Breast epithelium (tissue), 4 donors: ENCODE measurements around the gene LMNA. TPM values are rescaled to one million over a fixed set of nuclear protein-coding genes. Genes with fewer than 3 reads are reported as not detected.

ENCODE experiments used
- DNase-seq, 2 donors: peaks; one replicate each; pipeline ENCODE4 v3.0.0-alpha.2; 2019; ENCODE audit warnings: low spot score in 2 of 2
- H3K27ac ChIP-seq, 2 donors: fragments of 200-600 bp; sonication (generic) in 1 of 2; one replicate each; pipeline ENCODE4 v1.5.1; 2016 to 2019; ENCODE audit warnings: mild to moderate bottlenecking in 1 of 2
- H3K27me3 ChIP-seq, 2 donors: fragments of 200-600 bp; sonication (generic) in 1 of 2; one replicate each; pipeline versions ENCODE4 v1.5.1 to v1.6.0; 2017 to 2019; ENCODE audit warnings: control low read depth in 1 of 2, mild to moderate bottlenecking in 1 of 2
- H3K36me3 ChIP-seq: fragments of 200-600 bp; one replicate; pipeline ENCODE4 v1.5.1; 2019
- H3K4me1 ChIP-seq, 2 donors: fragments of 200-600 bp; sonication (generic); one replicate each; pipeline ENCODE4 v1.5.1; 2016 to 2019; ENCODE audit warnings: control low read depth in 1 of 2
- H3K4me3 ChIP-seq, 3 donors: fragments of 200-600 bp; sonication (generic); 1 replicate in 2 of 3; 2 replicates in 1 of 3; pipeline ENCODE4 v1.5.1; 2016 to 2019; ENCODE audit warnings: mild to moderate bottlenecking in 3 of 3, moderate library complexity in 2 of 3
- H3K9me3 ChIP-seq, 2 donors: fragments of 200-600 bp; sonication (generic) in 1 of 2; one replicate each; pipeline ENCODE4 v1.5.1; 2016 to 2019; ENCODE audit warnings: control low read depth in 1 of 2
- POLR2A ChIP-seq: fragments of 450-650 bp; IDR thresholded peaks from one replicate; pipeline ENCODE4 v1.6.1; 2016; ENCODE audit warnings: antibody characterized with exemption, mild to moderate bottlenecking, moderate library complexity
- POLR2AphosphoS5 ChIP-seq, 3 donors: sonication (generic); formaldehyde crosslinking; IDR thresholded peaks; one replicate each; pipeline ENCODE4 v1.6.1; 2017; ENCODE audit warnings: antibody characterized with exemption in 3 of 3
- intact Hi-C: fragments of 100-400 bp; cut with DNase I; formaldehyde crosslinking; loops from one replicate; pipeline ENCODE4 v1.15.1; 2023; ENCODE audit warnings: low total_unique reads
- total RNA-seq, 3 donors: library from RNA; depleted of rRNA; stranded (reverse); fragments of >200 nt; gene quantifications; one replicate each; pipeline ENCODE4 v1.1.0, GENCODE V29; 2016
- TF ChIP-seq, protein P1 (sequence below), 3 donors: fragments of 450-650 bp; IDR thresholded peaks; one replicate each; pipeline ENCODE4 v1.5.1; 2016 to 2017; ENCODE audit warnings: antibody characterized with exemption in 3 of 3, mild to moderate bottlenecking in 3 of 3, moderate library complexity in 3 of 3

Gene LMNA
- total RNA-seq, 3 donors from 2014 or later, result 292 to 367 (median 319) TPM

- H3K27ac ChIP-seq, result no peak overlapping the region
- TF ChIP-seq POLR2AphosphoS5 (IDR thresholded peaks at IDR 0.05) (no peak), POLR2A (no peak)
- TF ChIP-seq, protein P1, sequence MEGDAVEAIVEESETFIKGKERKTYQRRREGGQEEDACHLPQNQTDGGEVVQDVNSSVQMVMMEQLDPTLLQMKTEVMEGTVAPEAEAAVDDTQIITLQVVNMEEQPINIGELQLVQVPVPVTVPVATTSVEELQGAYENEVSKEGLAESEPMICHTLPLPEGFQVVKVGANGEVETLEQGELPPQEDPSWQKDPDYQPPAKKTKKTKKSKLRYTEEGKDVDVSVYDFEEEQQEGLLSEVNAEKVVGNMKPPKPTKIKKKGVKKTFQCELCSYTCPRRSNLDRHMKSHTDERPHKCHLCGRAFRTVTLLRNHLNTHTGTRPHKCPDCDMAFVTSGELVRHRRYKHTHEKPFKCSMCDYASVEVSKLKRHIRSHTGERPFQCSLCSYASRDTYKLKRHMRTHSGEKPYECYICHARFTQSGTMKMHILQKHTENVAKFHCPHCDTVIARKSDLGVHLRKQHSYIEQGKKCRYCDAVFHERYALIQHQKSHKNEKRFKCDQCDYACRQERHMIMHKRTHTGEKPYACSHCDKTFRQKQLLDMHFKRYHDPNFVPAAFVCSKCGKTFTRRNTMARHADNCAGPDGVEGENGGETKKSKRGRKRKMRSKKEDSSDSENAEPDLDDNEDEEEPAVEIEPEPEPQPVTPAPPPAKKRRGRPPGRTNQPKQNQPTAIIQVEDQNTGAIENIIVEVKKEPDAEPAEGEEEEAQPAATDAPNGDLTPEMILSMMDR (IDR thresholded peaks at IDR 0.05), result no peak
- H3K4me3 ChIP-seq, result peak overlapping the region in 1 of 3 donors; percentile 8
- H3K36me3 ChIP-seq, result no peaks in the 10 kb centered on the region
- H3K27me3 ChIP-seq, result no peaks in the 10 kb centered on the region
- peaks cover 8 to 11% of the 10 kb centered on the region in 2 donors for H3K4me1 ChIP-seq
- H3K9me3 ChIP-seq, result no peaks in the 10 kb centered on the region
- no peak for DNase-seq
- intact Hi-C loops, result no loop called here
Observed at GRCh38 chr1:156146769-156147405, 32.4 kb downstream of the LMNA start.

DNA sequence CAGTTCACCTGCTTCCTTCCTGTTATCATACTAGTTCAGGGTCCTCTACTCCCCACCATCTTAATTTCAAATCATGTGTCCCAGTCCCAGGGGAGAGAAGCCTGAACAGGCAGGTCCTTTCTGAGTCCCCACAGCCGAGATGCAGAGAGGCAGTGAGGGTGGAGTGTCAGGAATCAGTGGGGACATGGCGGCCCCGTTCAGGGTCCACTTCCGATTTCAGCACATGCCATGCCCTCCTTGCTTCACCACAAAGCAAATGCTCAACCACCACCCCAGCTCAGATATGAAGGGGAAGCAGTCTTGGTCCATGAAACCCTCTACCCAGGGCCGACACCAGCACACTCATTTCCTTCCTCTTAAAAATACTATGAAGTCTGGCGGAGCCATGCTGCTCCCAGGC lies 33.7 kb downstream of the LMNA start:
- TF ChIP-seq POLR2AphosphoS5 (IDR thresholded peaks at IDR 0.05) (no peak), POLR2A (no peak)
- TF ChIP-seq, protein P1 (IDR thresholded peaks at IDR 0.05), result no peak
- no peak for DNase-seq
- Histone ChIP-seq H3K9me3 (no peaks in the 10 kb centered on the region), H3K27me3 (no peaks in the 10 kb centered on the region), H3K36me3 (no peaks in the 10 kb centered on the region), H3K27ac (no peak overlapping the region), H3K4me3 (no peak overlapping the region), H3K4me1 (peaks cover 8 to 17% of the 10 kb centered on the region in 2 donors)
- intact Hi-C loops, result no loop called here

DNA sequence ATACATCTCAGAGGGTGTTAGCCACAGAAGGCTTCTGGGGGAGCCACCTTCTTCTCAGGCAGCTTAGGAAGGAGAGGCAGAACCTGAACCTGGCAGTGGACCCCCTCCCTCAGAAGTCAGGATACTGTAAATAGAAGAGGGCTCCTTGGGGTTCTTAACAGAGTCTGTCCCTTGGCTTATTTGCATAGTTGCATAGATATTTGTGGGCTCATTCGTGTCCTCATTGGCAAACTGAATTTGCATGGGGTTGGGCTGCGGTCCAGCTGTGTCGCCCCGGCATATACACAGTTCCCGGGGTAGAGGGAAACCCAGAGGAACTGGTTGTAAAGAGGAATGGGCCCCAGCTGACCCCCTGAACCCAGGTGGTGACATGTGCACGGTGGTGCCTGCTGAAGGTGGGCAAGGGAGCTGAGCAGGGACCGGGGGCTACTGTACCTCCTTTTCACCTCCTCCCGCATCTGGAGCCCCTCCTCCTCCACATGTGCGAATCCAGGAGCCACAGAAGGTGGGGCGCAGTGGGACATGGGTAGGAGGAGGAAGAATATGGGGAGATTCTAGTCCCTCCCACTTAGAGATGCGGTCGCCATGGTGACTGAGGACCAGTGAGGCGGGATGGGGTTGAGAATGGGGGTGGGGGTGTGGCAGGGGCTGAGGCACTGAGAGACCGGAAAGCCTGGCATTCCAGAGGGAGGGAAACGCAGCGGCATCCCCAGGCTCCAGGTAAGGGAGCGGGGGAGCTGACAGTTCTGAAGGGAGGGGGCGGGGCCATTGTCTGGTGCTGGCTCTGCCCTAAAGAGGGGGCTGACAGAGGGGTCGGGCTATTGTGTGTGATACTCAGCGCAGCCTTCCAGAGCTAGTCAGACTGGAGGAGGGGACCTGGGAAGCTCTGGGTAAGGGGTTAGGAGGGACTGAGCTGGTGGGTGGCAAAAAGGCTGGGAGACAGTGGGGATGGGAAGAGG lies 35.1 kb downstream of the LMNA start:
- Histone ChIP-seq H3K9me3 (no peaks in the 10 kb centered on the region), H3K4me1 (peaks cover 17% of the 10 kb centered on the region in 2 donors), H3K27ac (no peak overlapping the region)

GRCh38 chr1:156150333-156151011 lies 36.0 kb downstream of the LMNA start:
- DNase-seq, result no peak
- H3K36me3 ChIP-seq, result no peaks in the 10 kb centered on the region
- no peak overlapping the region for H3K27ac ChIP-seq
- no peak overlapping the region for H3K4me3 ChIP-seq
- H3K9me3 ChIP-seq, result no peaks in the 10 kb centered on the region
- H3K4me1 ChIP-seq, result peaks cover 17% of the 10 kb centered on the region in 2 donors
- no peaks in the 10 kb centered on the region for H3K27me3 ChIP-seq
- intact Hi-C loops, result no loop called here
- no peak for TF ChIP-seq POLR2AphosphoS5 (IDR thresholded peaks at IDR 0.05)
- TF ChIP-seq POLR2A, result no peak
- TF ChIP-seq, protein P1 (IDR thresholded peaks at IDR 0.05), result no peak

More for the DNA sequence above, 35.1 kb downstream of the LMNA start:
- no peak for DNase-seq
- Histone ChIP-seq H3K4me3 (no peak overlapping the region), H3K36me3 (no peaks in the 10 kb centered on the region), H3K27me3 (no peaks in the 10 kb centered on the region)
- intact Hi-C loops, result no loop called here
- no peak for TF ChIP-seq POLR2AphosphoS5 (IDR thresholded peaks at IDR 0.05)
- TF ChIP-seq, protein P1 (IDR thresholded peaks at IDR 0.05), result no peak
- no peak for TF ChIP-seq POLR2A
